ENCODE results near the gene IPPK. TPM values are rescaled to one million over a fixed set of nuclear protein-coding genes. Genes with fewer than 3 reads are reported as not detected.

The IPPK gene
- total and polyA plus RNA-seq, 2 donors (not counting 1 experiment from before 2014, with no cell fraction given) = 11.1 to 16.4 TPM

DNA sequence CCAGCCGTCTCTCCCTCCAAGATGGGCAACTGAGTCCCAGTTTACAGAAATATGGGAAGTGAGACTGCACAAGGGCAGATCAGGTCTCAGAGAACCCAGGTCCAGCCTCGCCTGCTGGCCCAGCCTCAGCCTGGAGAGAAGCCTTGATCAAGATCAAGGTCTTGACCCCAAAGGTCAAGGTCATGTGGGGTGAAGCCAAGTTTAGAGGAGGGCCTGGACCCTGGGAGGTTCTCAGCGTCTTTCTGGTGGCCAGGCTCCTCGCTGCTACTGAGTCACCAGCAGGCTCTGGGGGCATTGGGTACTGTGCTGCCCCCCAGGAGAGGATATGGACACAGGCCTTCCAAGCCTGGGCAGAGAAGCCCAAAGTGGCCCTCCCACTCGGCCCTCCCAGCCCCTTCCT, 8.8 kb downstream of the IPPK start:
- H3K4me3 ChIP-seq (replicated peaks in 1 of 4; ENCODE audit: control extremely low read depth in 1 of 4, insufficient read depth in 1 of 4, low read depth in 3 of 4, low read length in 4 of 4) = no peak overlapping the region
- H3K79me2 ChIP-seq (ENCODE audit: control insufficient read depth, insufficient read depth, low read length) = peaks cover 56% of the 10 kb centered on the region
- no peaks in the 10 kb centered on the region for H3K27me3 ChIP-seq (ENCODE audit: control insufficient read depth, insufficient read depth, low read length)
- TF ChIP-seq, protein P1, sequence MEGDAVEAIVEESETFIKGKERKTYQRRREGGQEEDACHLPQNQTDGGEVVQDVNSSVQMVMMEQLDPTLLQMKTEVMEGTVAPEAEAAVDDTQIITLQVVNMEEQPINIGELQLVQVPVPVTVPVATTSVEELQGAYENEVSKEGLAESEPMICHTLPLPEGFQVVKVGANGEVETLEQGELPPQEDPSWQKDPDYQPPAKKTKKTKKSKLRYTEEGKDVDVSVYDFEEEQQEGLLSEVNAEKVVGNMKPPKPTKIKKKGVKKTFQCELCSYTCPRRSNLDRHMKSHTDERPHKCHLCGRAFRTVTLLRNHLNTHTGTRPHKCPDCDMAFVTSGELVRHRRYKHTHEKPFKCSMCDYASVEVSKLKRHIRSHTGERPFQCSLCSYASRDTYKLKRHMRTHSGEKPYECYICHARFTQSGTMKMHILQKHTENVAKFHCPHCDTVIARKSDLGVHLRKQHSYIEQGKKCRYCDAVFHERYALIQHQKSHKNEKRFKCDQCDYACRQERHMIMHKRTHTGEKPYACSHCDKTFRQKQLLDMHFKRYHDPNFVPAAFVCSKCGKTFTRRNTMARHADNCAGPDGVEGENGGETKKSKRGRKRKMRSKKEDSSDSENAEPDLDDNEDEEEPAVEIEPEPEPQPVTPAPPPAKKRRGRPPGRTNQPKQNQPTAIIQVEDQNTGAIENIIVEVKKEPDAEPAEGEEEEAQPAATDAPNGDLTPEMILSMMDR (conservative IDR thresholded peaks at IDR 0.05 in 1 of 2, IDR thresholded peaks at IDR 0.05 in 1 of 2; ENCODE audit: low read depth in 1 of 2, low read length in 2 of 2) = no peak
- TF ChIP-seq EZH2 (IDR thresholded peaks at IDR 0.05; ENCODE audit: low read length, missing control alignments) = no peak
- H3K4me2 ChIP-seq (ENCODE audit: extremely low read depth, insufficient read depth, low read length) = no peak overlapping the region
- no peak overlapping the region for H3K9ac ChIP-seq (ENCODE audit: insufficient read depth, low read length)
- H4K20me1 ChIP-seq (ENCODE audit: control insufficient read depth, extremely low read depth, insufficient read depth, low read length) = no peaks in the 10 kb centered on the region
- H3K9me3 ChIP-seq (ENCODE audit: control insufficient read depth, insufficient read depth, low read depth, low read length) = no peaks in the 10 kb centered on the region
- no peak for DNase-seq (ENCODE audit: low read depth in 2 of 2)
- peaks cover 2% of the 10 kb centered on the region for H3K36me3 ChIP-seq (ENCODE audit: control insufficient read depth, insufficient read depth, low read length)
- H3K27ac ChIP-seq (ENCODE audit: insufficient read depth, low read length) = no peak overlapping the region
- peaks cover 3% of the 10 kb centered on the region for H3K4me1 ChIP-seq (ENCODE audit: control insufficient read depth, extremely low read depth, insufficient read depth, low read length)
- H2AFZ ChIP-seq (ENCODE audit: low read length) = no peak overlapping the region

DNA sequence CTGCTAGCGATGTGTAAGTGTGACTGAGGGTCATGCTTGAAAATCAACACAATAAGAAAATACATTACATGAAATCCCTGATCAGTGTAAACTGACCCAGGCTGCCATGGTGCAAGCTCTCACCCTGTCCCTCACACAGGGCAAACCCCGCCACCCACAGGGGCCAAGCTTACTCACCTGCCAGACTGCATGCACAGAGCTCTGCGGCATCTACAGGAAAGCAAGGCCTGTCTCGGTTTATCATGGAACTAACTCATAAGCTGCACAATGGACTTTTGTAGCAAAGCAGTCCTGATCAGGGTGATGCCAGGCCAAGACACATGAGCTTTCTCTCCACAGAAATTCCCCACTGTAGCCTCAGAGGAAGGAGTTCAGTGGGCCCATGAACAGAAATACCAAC, 9.7 kb downstream of the IPPK start:
- Histone ChIP-seq H3K9ac (ENCODE audit: insufficient read depth, low read length) (no peak overlapping the region), H3K4me2 (ENCODE audit: extremely low read depth, insufficient read depth, low read length) (no peak overlapping the region), H3K4me1 (ENCODE audit: control insufficient read depth, extremely low read depth, insufficient read depth, low read length) (peaks cover 3% of the 10 kb centered on the region), H3K9me3 (ENCODE audit: control insufficient read depth, insufficient read depth, low read depth, low read length) (no peaks in the 10 kb centered on the region), H3K27ac (ENCODE audit: insufficient read depth, low read length) (no peak overlapping the region), H4K20me1 (ENCODE audit: control insufficient read depth, extremely low read depth, insufficient read depth, low read length) (no peaks in the 10 kb centered on the region), H3K4me3 (replicated peaks in 1 of 4; ENCODE audit: control extremely low read depth in 1 of 4, insufficient read depth in 1 of 4, low read depth in 3 of 4, low read length in 4 of 4) (no peak overlapping the region), H3K27me3 (ENCODE audit: control insufficient read depth, insufficient read depth, low read length) (no peaks in the 10 kb centered on the region), H2AFZ (ENCODE audit: low read length) (no peak overlapping the region), H3K36me3 (ENCODE audit: control insufficient read depth, insufficient read depth, low read length) (peaks cover 2% of the 10 kb centered on the region), H3K79me2 (ENCODE audit: control insufficient read depth, insufficient read depth, low read length) (peaks cover 52% of the 10 kb centered on the region)
- no peak for DNase-seq (ENCODE audit: low read depth in 2 of 2)
- TF ChIP-seq EZH2 (IDR thresholded peaks at IDR 0.05; ENCODE audit: low read length, missing control alignments) = no peak
- TF ChIP-seq, protein P1 (conservative IDR thresholded peaks at IDR 0.05 in 1 of 2, IDR thresholded peaks at IDR 0.05 in 1 of 2; ENCODE audit: low read depth in 1 of 2, low read length in 2 of 2) = no peak

DNA sequence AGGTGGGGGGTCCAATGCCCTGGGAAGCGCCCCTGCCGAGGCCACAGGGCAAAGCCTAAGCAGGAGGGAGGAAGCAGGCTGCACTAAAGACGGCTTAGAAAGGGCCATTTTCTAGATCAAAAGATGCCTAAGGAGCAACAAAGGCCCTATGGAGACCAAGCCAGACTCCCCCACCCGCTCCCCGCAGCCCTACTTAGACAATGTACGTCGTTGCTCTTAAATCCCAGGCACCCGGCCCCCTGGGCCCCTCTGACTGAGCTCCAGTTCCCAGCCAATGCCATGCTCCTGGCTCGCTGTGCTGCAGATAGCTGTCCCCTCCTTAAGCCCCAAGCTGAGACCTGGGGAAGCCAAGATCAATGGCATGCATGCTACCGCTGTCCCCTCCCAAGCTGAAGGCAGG, 10.3 kb downstream of the IPPK start:
- TF ChIP-seq EZH2 (IDR thresholded peaks at IDR 0.05; ENCODE audit: low read length, missing control alignments) = no peak
- Histone ChIP-seq H3K9me3 (ENCODE audit: control insufficient read depth, insufficient read depth, low read depth, low read length) (no peaks in the 10 kb centered on the region), H4K20me1 (ENCODE audit: control insufficient read depth, extremely low read depth, insufficient read depth, low read length) (no peaks in the 10 kb centered on the region), H3K4me1 (ENCODE audit: control insufficient read depth, extremely low read depth, insufficient read depth, low read length) (peaks cover under 1% of the 10 kb centered on the region), H3K4me3 (replicated peaks in 1 of 4; ENCODE audit: control extremely low read depth in 1 of 4, insufficient read depth in 1 of 4, low read depth in 3 of 4, low read length in 4 of 4) (no peak overlapping the region), H3K36me3 (ENCODE audit: control insufficient read depth, insufficient read depth, low read length) (peaks cover 2% of the 10 kb centered on the region), H3K27ac (ENCODE audit: insufficient read depth, low read length) (no peak overlapping the region), H3K9ac (ENCODE audit: insufficient read depth, low read length) (no peak overlapping the region), H3K27me3 (ENCODE audit: control insufficient read depth, insufficient read depth, low read length) (no peaks in the 10 kb centered on the region), H3K4me2 (ENCODE audit: extremely low read depth, insufficient read depth, low read length) (no peak overlapping the region), H3K79me2 (ENCODE audit: control insufficient read depth, insufficient read depth, low read length) (peaks cover 47% of the 10 kb centered on the region), H2AFZ (ENCODE audit: low read length) (no peak overlapping the region)
- DNase-seq (ENCODE audit: low read depth in 2 of 2) = no peak

Measured in fibroblast of lung (primary cell).